CD14-positive monocyte (primary cell): ENCODE measurements around the gene EPN3. TPM values are rescaled to one million over a fixed set of nuclear protein-coding genes. Genes with fewer than 3 reads are reported as not detected.

Source experiments
- DNase-seq, 3 donors: peaks; one replicate each; pipeline ENCODE4 v3.0.0-alpha.2; 2011 to 2022
- H2AFZ ChIP-seq: 2 replicates; pipeline ENCODE4 v1.6.0; 2012; ENCODE audit warnings: mild to moderate bottlenecking, low read depth, low read length, inconsistent platforms; ENCODE audit not compliant: insufficient read depth, poor library complexity, severe bottlenecking
- H3K27ac ChIP-seq, 2 donors: 1 replicate in 1 of 2; 2 replicates in 1 of 2; pipeline ENCODE4 v1.5.1; 2012 to 2013; ENCODE audit warnings: low read length in 2 of 2, control low read depth in 1 of 2, inconsistent platforms in 1 of 2, low read depth in 1 of 2, mild to moderate bottlenecking in 1 of 2
- H3K27me3 ChIP-seq, 2 donors: one replicate each; pipeline versions ENCODE4 v1.6.0 to v1.6.1; 2011 to 2013; ENCODE audit warnings: low read length in 2 of 2; ENCODE audit not compliant: control insufficient read depth in 2 of 2, insufficient read depth in 2 of 2
- H3K36me3 ChIP-seq, 2 donors: replicated peaks in 1 of 2; 1 replicate in 1 of 2; 2 replicates in 1 of 2; pipeline versions ENCODE4 v1.5.1 to v1.6.1; 2012 to 2013; ENCODE audit warnings: low read length in 2 of 2, control low read depth in 1 of 2, inconsistent platforms in 1 of 2, mild to moderate bottlenecking in 1 of 2; ENCODE audit not compliant: insufficient read depth in 2 of 2, control insufficient read depth in 1 of 2
- H3K4me1 ChIP-seq, 2 donors: 1 replicate in 1 of 2; 2 replicates in 1 of 2; pipeline versions ENCODE4 v1.5.1 to v1.6.1; 2012 to 2013; ENCODE audit warnings: low read length in 2 of 2, control low read depth in 1 of 2, inconsistent platforms in 1 of 2, mild to moderate bottlenecking in 1 of 2, moderate library complexity in 1 of 2; ENCODE audit not compliant: insufficient read depth in 2 of 2, control insufficient read depth in 1 of 2
- H3K4me2 ChIP-seq: replicated peaks from 2 replicates; pipeline ENCODE3; 2012; ENCODE audit warnings: low read length, moderate library complexity, mild to moderate bottlenecking; ENCODE audit not compliant: poor library complexity, severe bottlenecking; ENCODE audit errors: extremely low read depth
- H3K4me3 ChIP-seq, 3 experiments: fragments of 200-600 bp in 1 of 3; sonication (generic) in 1 of 3; replicated peaks in 1 of 3; 1 replicate in 2 of 3; 2 replicates in 1 of 3; pipeline ENCODE4 v1.5.1; 2011 to 2013; ENCODE audit warnings: low read length in 3 of 3, mild to moderate bottlenecking in 3 of 3, control low read depth in 2 of 3, low read depth in 2 of 3, inconsistent platforms in 1 of 3, moderate library complexity in 1 of 3
- H3K79me2 ChIP-seq: 2 replicates; pipeline ENCODE4 v1.6.0; 2012; ENCODE audit warnings: mild to moderate bottlenecking, control low read depth, inconsistent platforms, low read length, moderate library complexity; ENCODE audit not compliant: insufficient read depth
- H3K9ac ChIP-seq: 2 replicates; pipeline ENCODE4 v1.6.0; 2017; ENCODE audit warnings: low read length, mild to moderate bottlenecking; ENCODE audit not compliant: insufficient read depth, poor library complexity, severe bottlenecking
- H3K9me3 ChIP-seq, 2 donors: replicated peaks in 1 of 2; 1 replicate in 1 of 2; 2 replicates in 1 of 2; pipeline versions ENCODE4 v1.5.1 to v1.6.1; 2012 to 2013; ENCODE audit warnings: low read length in 2 of 2, control low read depth in 1 of 2; ENCODE audit not compliant: control insufficient read depth in 1 of 2, insufficient read depth in 1 of 2
- H4K20me1 ChIP-seq: 2 replicates; pipeline ENCODE4 v1.6.0; 2012; ENCODE audit warnings: mild to moderate bottlenecking, low read length, control low read depth, moderate library complexity; ENCODE audit not compliant: insufficient read depth
- H3K27ac Mint-ChIP-seq, 7 donors: one replicate each; pipeline ENCODE4 v1.8.0; 2020; ENCODE audit warnings: mild to moderate bottlenecking in 7 of 7, mixed read lengths in 7 of 7, moderate library complexity in 6 of 7, inconsistent platforms in 2 of 7
- H3K27me3 Mint-ChIP-seq, 3 donors: one replicate each; pipeline ENCODE4 v1.8.0; 2021 to 2022; ENCODE audit warnings: low read depth in 3 of 3, mild to moderate bottlenecking in 3 of 3, mixed read lengths in 3 of 3, moderate library complexity in 3 of 3, inconsistent platforms in 1 of 3
- H3K36me3 Mint-ChIP-seq, 2 donors: one replicate each; pipeline ENCODE4 v1.8.0; 2020; ENCODE audit warnings: mixed read lengths in 2 of 2, inconsistent platforms in 1 of 2, mild to moderate bottlenecking in 1 of 2
- H3K4me1 Mint-ChIP-seq: one replicate; pipeline ENCODE4 v1.8.0; 2020; ENCODE audit warnings: mild to moderate bottlenecking, mixed read lengths
- H3K4me3 Mint-ChIP-seq, 2 donors: one replicate each; pipeline ENCODE4 v1.8.0; 2020; ENCODE audit warnings: mild to moderate bottlenecking in 2 of 2, mixed read lengths in 2 of 2, moderate library complexity in 1 of 2
- H3K9me3 Mint-ChIP-seq, 7 donors: one replicate each; pipeline ENCODE4 v1.8.0; 2020 to 2022; ENCODE audit warnings: mixed read lengths in 7 of 7, mild to moderate bottlenecking in 6 of 7, moderate library complexity in 6 of 7, inconsistent platforms in 2 of 7
- CTCF ChIP-seq: fragments of 200-600 bp; IDR thresholded peaks from one replicate; pipeline ENCODE4 v1.8.0; 2022; ENCODE audit warnings: antibody characterized with exemption, mild to moderate bottlenecking
- WGBS: methylation state at CpG from one replicate; pipeline ENCODE4 v1.1.5; 2013; ENCODE audit warnings: missing lambda C conversion rate; ENCODE audit not compliant: insufficient coverage; 5-methylcytosine and 5-hydroxymethylcytosine counted together
- intact Hi-C, 2 donors: fragments of 100-400 bp; cut with micrococcal nuclease; formaldehyde crosslinking; loops; one replicate each; pipeline versions ENCODE4 v1.15.0 to v1.15.1; 2023
- polyA plus RNA-seq, 3 donors: library from polyadenylated mRNA; depleted of rRNA in 1 of 3; unstranded in 2 of 3; stranded (reverse) in 1 of 3; fragments of 300-500 nt in 2 of 3; fragments of >200 nt in 1 of 3; fragmentation: Illumina TruSeq in 2 of 3; gene quantifications; 1 replicate in 2 of 3; 2 replicates in 1 of 3; pipeline ENCODE4 v1.2.3, GENCODE V29; 2012 to 2021

The EPN3 gene
- polyA plus RNA-seq, 3 donors, result not detected

GRCh38 chr17:50537721-50538548 lies 5.4 kb downstream of the EPN3 start:
- Histone ChIP-seq H3K27ac (no peak overlapping the region), H3K36me3 (no peaks in the 10 kb centered on the region), H4K20me1 (no peaks in the 10 kb centered on the region), H3K9me3 (no peaks in the 10 kb centered on the region), H3K9ac (no peak overlapping the region), H3K27me3 (peaks cover 11 to 21% of the 10 kb centered on the region in 2 donors), H3K4me3 (no peak overlapping the region), H3K79me2 (no peaks in the 10 kb centered on the region), H3K4me1 (peaks cover 17 to 30% of the 10 kb centered on the region in 2 donors), H2AFZ (no peak overlapping the region), H3K4me2 (no peak overlapping the region)
- peaks cover 0 to 3% of the 10 kb centered on the region in 2 donors for H3K36me3 Mint-ChIP-seq
- 79% methylated on average over 11 of the region's 20 CpGs for WGBS
- H3K27ac Mint-ChIP-seq, result no peak overlapping the region
- intact Hi-C loops, result no loop called here
- H3K4me1 Mint-ChIP-seq, result peaks cover 26% of the 10 kb centered on the region
- no peak for DNase-seq
- peaks cover 0 to 6% (median 2%) of the 10 kb centered on the region in 7 donors for H3K9me3 Mint-ChIP-seq
- H3K27me3 Mint-ChIP-seq, result peaks cover 25 to 35% (median 28%) of the 10 kb centered on the region in 3 donors
- no peak for TF ChIP-seq CTCF
- no peak overlapping the region for H3K4me3 Mint-ChIP-seq

- no peaks in the 10 kb centered on the region for H3K36me3 ChIP-seq
- intact Hi-C loops, result no loop called here
- peaks cover 3 to 13% of the 10 kb centered on the region in 2 donors for H3K27me3 ChIP-seq
- no peak overlapping the region for H3K4me3 Mint-ChIP-seq
- no peak for DNase-seq
- H3K79me2 ChIP-seq, result no peaks in the 10 kb centered on the region
- H3K4me1 ChIP-seq, result peaks cover 15 to 27% of the 10 kb centered on the region in 2 donors
- no peaks in the 10 kb centered on the region for H4K20me1 ChIP-seq
- 92% methylated on average over 15 of the region's 20 CpGs for WGBS
- no peak overlapping the region for H3K27ac Mint-ChIP-seq
- peaks cover 18% of the 10 kb centered on the region for H3K4me1 Mint-ChIP-seq
- H3K4me3 ChIP-seq, result no peak overlapping the region
- peaks cover 0 to 3% (median 0%) of the 10 kb centered on the region in 7 donors for H3K9me3 Mint-ChIP-seq
- no peak overlapping the region for H2AFZ ChIP-seq
- no peak overlapping the region for H3K27ac ChIP-seq
- H3K4me2 ChIP-seq, result no peak overlapping the region
- no peaks in the 10 kb centered on the region for H3K9me3 ChIP-seq
- H3K27me3 Mint-ChIP-seq, result peaks cover 19 to 28% (median 20%) of the 10 kb centered on the region in 3 donors
- no peaks in the 10 kb centered on the region for H3K36me3 Mint-ChIP-seq
- TF ChIP-seq CTCF, result no peak
- no peak overlapping the region for H3K9ac ChIP-seq
Observed at GRCh38 chr17:50538549-50539410, 6.2 kb downstream of the EPN3 start.
